GM12873 (cell line): ENCODE data around the gene SORL1.

Experiments used
- CTCF ChIP-seq: IDR thresholded peaks from 2 replicates; pipeline ENCODE4 v1.5.1; 2012; ENCODE audit warnings: low read depth, mild to moderate bottlenecking, moderate library complexity, low read length, control low read depth; ENCODE audit not compliant: insufficient read depth; ENCODE audit errors: missing control alignments

The SORL1 gene

GRCh38 chr11:121636081-121636799 is 184.1 kb downstream of the SORL1 start:
- TF ChIP-seq CTCF: no peak

GRCh38 chr11:121636800-121637176 is 184.7 kb downstream of the SORL1 start:
- TF ChIP-seq CTCF: no peak

- TF ChIP-seq CTCF: no peak
These were observed 191.5 kb downstream of the SORL1 start for GRCh38 chr11:121643479-121644186.

GRCh38 chr11:121644187-121644512 is 192.0 kb downstream of the SORL1 start:
- TF ChIP-seq CTCF: no peak

GRCh38 chr11:121645001-121645400 is 192.9 kb downstream of the SORL1 start:
- no peak for TF ChIP-seq CTCF

- no peak for TF ChIP-seq CTCF
These were observed 193.5 kb downstream of the SORL1 start for GRCh38 chr11:121645596-121645995.

- peak; percentile 17 for TF ChIP-seq CTCF
These were observed 196.2 kb downstream of the SORL1 start for GRCh38 chr11:121648306-121648705.
